ENCODE results near the gene RIPOR2. TPM values are rescaled to one million over a fixed set of nuclear protein-coding genes. Genes with fewer than 3 reads are reported as not detected.

The RIPOR2 gene
- total and polyA plus RNA-seq, 2 of the 13 experiments (the other 11 are each of a cell fraction or from before 2014, with no cell fraction given), result 0.02 to 0.05 TPM

DNA sequence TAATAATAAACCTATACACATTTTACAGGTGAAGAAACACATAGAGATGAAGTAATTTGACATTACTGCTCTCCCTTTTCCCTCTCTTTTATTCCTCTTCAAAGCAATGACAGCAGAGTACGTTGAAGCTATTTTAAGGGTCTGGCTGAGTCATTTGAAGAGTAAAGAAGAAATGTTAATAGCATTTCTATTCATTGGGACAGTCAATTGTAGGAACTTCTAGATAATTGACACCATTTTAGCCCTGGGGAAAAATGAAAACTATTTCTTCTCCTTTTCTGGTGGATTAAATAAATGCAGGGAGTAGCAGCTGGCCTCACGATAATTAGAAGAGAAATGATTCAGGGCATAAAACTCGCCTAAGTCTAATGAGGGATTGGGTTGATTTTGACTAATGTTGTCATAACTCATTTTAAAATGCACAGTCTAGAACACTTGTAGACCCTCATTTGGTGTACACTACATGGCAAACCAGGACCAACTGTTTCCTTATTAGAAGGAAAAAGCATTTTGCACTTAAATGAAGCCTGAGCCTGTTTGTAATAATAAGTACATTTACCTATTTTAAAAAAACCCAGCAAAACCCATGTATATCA is 48.1 kb downstream of the RIPOR2 start:
- intact Hi-C loops (cut with micrococcal nuclease; ENCODE audit: unreplicated experiment) (no loop called here), in situ Hi-C loops (cut with HindIII; ENCODE audit: extremely low pct_ligation_motif_present, low pct_unique_long_range_greater_than_20kb) (no loop called here)
- FAIRE-seq (no peak), ATAC-seq (no peak), DNase-seq (ENCODE audit: low spot score) (no peak)
- ChIA-PET POLR2A (no interaction called here), CTCF (ENCODE audit: low intra/inter-chr PET ratio, low total read pairs) (no interaction called here)
- H2AFZ ChIP-seq (ENCODE audit: low read length), result no peak overlapping the region
- WGBS (ENCODE audit: low lambda C conversion rate), result 0% methylated on average over 3 of the region's 3 CpGs
- H3K9ac ChIP-seq (ENCODE audit: insufficient read depth, low read depth, low read length), result no peak overlapping the region
- H3K36me3 ChIP-seq (replicated peaks in 1 of 2; ENCODE audit: control insufficient read depth in 1 of 2, insufficient read depth in 2 of 2, low read length in 2 of 2), result no peaks in the 10 kb centered on the region
- no peak overlapping the region for H3K27ac ChIP-seq (ENCODE audit: extremely low read length, insufficient read depth, low read length)
- H3K27me3 ChIP-seq (ENCODE audit: control insufficient read depth in 1 of 2, insufficient read depth in 2 of 2, low read length in 2 of 2), result peaks cover 0 to 2% of the 10 kb centered on the region in 2 experiments; a peak in 1 of 5 replicates
- no peaks in the 10 kb centered on the region for H3K79me2 ChIP-seq (ENCODE audit: insufficient read depth, low read length)
- H3K4me1 ChIP-seq (ENCODE audit: insufficient read depth, low read length), result no peaks in the 10 kb centered on the region
- H3K4me2 ChIP-seq (ENCODE audit: low read depth, low read length), result no peak overlapping the region
- no peaks in the 10 kb centered on the region for H4K20me1 ChIP-seq (ENCODE audit: insufficient read depth, low read length)
- BruUV-seq (replicated peaks), result no TSS peak
- no peaks in the 10 kb centered on the region for H3K9me3 ChIP-seq (ENCODE audit: low read length)
- TF ChIP-seq, protein P1, sequence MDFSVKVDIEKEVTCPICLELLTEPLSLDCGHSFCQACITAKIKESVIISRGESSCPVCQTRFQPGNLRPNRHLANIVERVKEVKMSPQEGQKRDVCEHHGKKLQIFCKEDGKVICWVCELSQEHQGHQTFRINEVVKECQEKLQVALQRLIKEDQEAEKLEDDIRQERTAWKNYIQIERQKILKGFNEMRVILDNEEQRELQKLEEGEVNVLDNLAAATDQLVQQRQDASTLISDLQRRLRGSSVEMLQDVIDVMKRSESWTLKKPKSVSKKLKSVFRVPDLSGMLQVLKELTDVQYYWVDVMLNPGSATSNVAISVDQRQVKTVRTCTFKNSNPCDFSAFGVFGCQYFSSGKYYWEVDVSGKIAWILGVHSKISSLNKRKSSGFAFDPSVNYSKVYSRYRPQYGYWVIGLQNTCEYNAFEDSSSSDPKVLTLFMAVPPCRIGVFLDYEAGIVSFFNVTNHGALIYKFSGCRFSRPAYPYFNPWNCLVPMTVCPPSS (IDR thresholded peaks at IDR 0.05), result no peak
- TF ChIP-seq ZNF792 (CRISPR knock-in tag; IDR thresholded peaks at IDR 0.05), result no peak
- no peak for TF ChIP-seq TCF12 (IDR thresholded peaks at IDR 0.05)
- TF ChIP-seq TCF12 (CRISPR knock-in tag; IDR thresholded peaks at IDR 0.05), result no peak
- TF ChIP-seq RARG (CRISPR knock-in tag; IDR thresholded peaks at IDR 0.05; ENCODE audit: low read depth), result no peak
- TF ChIP-seq, protein P2, sequence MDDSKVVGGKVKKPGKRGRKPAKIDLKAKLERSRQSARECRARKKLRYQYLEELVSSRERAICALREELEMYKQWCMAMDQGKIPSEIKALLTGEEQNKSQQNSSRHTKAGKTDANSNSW (CRISPR knock-in tag; IDR thresholded peaks at IDR 0.05; ENCODE audit: borderline replicate concordance), result no peak
- TF ChIP-seq ZNF282 (IDR thresholded peaks at IDR 0.05; ENCODE audit: partially characterized antibody), result no peak
- no peak for TF ChIP-seq CREB1 (IDR thresholded peaks at IDR 0.05)
- TF ChIP-seq CREB1 (CRISPR knock-in tag; IDR thresholded peaks at IDR 0.05), result no peak
- no peak for TF ChIP-seq ZNF749 (CRISPR knock-in tag; IDR thresholded peaks at IDR 0.05; ENCODE audit: borderline replicate concordance)
- no peak for TF ChIP-seq JDP2 (CRISPR knock-in tag; IDR thresholded peaks at IDR 0.05; ENCODE audit: borderline replicate concordance)
- no peak for TF ChIP-seq HOXA3 (CRISPR knock-in tag; IDR thresholded peaks at IDR 0.05)
- TF ChIP-seq, protein P3, sequence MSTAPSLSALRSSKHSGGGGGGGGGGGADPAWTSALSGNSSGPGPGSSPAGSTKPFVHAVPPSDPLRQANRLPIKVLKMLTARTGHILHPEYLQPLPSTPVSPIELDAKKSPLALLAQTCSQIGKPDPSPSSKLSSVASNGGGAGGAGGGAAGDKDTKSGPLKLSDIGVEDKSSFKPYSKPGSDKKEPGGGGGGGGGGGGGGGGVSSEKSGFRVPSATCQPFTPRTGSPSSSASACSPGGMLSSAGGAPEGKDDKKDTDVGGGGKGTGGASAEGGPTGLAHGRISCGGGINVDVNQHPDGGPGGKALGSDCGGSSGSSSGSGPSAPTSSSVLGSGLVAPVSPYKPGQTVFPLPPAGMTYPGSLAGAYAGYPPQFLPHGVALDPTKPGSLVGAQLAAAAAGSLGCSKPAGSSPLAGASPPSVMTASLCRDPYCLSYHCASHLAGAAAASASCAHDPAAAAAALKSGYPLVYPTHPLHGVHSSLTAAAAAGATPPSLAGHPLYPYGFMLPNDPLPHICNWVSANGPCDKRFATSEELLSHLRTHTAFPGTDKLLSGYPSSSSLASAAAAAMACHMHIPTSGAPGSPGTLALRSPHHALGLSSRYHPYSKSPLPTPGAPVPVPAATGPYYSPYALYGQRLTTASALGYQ (CRISPR knock-in tag; IDR thresholded peaks at IDR 0.05), result no peak
- TF ChIP-seq ARNTL (CRISPR knock-in tag; IDR thresholded peaks at IDR 0.05), result no peak
- no peak for TF ChIP-seq KAT8 (CRISPR knock-in tag; IDR thresholded peaks at IDR 0.05)
- TF ChIP-seq, protein P4, sequence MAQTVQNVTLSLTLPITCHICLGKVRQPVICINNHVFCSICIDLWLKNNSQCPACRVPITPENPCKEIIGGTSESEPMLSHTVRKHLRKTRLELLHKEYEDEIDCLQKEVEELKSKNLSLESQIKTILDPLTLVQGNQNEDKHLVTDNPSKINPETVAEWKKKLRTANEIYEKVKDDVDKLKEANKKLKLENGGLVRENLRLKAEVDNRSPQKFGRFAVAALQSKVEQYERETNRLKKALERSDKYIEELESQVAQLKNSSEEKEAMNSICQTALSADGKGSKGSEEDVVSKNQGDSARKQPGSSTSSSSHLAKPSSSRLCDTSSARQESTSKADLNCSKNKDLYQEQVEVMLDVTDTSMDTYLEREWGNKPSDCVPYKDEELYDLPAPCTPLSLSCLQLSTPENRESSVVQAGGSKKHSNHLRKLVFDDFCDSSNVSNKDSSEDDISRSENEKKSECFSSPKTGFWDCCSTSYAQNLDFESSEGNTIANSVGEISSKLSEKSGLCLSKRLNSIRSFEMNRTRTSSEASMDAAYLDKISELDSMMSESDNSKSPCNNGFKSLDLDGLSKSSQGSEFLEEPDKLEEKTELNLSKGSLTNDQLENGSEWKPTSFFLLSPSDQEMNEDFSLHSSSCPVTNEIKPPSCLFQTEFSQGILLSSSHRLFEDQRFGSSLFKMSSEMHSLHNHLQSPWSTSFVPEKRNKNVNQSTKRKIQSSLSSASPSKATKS (CRISPR knock-in tag; IDR thresholded peaks at IDR 0.05), result no peak
- no peak for TF ChIP-seq HES4 (CRISPR knock-in tag; IDR thresholded peaks at IDR 0.05; ENCODE audit: borderline replicate concordance)
- no peak for TF ChIP-seq ZFP36L2 (CRISPR knock-in tag; IDR thresholded peaks at IDR 0.05)
- no peak for TF ChIP-seq SKI (IDR thresholded peaks at IDR 0.05; ENCODE audit: partially characterized antibody)
- no peak for TF ChIP-seq EEA1 (CRISPR knock-in tag; IDR thresholded peaks at IDR 0.05; ENCODE audit: borderline replicate concordance)
- no peak for TF ChIP-seq FOXK1 (CRISPR knock-in tag; IDR thresholded peaks at IDR 0.05; ENCODE audit: borderline replicate concordance, low read depth)
- no peak overlapping the region for H3K4me3 ChIP-seq (replicated peaks in 1 of 3; ENCODE audit: insufficient read depth in 1 of 3, low read depth in 2 of 3, low read length in 3 of 3)
